Central memory CD4-positive, alpha-beta T cell (primary cell): ENCODE data around the gene CELA2A.
"Not testable (repeated sequence)": the region's sequence is repeated elsewhere in the genome, so short reads cannot be mapped to it uniquely, and the experiment has no call there.

Source experiments
- DNase-seq: peaks from one replicate; pipeline ENCODE4 v3.0.0; 2022

The CELA2A gene

GRCh38 chr1:15469821-15470448 lies 13.4 kb downstream of the CELA2A start:
- not testable (repeated sequence) for DNase-seq

GRCh38 chr1:15471067-15471466 lies 14.5 kb downstream of the CELA2A start:
- DNase-seq, result not testable (repeated sequence)

- not testable (repeated sequence) for DNase-seq
Measured at GRCh38 chr1:15471723-15472122, 15.2 kb downstream of the CELA2A start.

- DNase-seq, result no peak
Measured at GRCh38 chr1:15472587-15472986, 16.1 kb downstream of the CELA2A start.

GRCh38 chr1:15475752-15476314 lies 19.3 kb downstream of the CELA2A start, which contains the start of gene CELA2B:
Gene CELA2B, plus strand, starts transcription at chr1:15476104. Its CDS starts 22 bp downstream, at chr1:15476126.
- DNase-seq, result no peak

- no peak for DNase-seq
Measured at GRCh38 chr1:15476927-15477326, 20.4 kb downstream of the CELA2A start.

GRCh38 chr1:15477646-15478212 lies 21.2 kb downstream of the CELA2A start:
- DNase-seq, result no peak

GRCh38 chr1:15479654-15480347 lies 23.3 kb downstream of the CELA2A start:
- no peak for DNase-seq

GRCh38 chr1:15482455-15482854 lies 25.9 kb downstream of the CELA2A start:
- not testable (repeated sequence) for DNase-seq

GRCh38 chr1:15482983-15483543 lies 26.5 kb downstream of the CELA2A start:
- DNase-seq, result not testable (repeated sequence)

- no peak for DNase-seq
Measured at GRCh38 chr1:15483971-15484370, 27.4 kb downstream of the CELA2A start.

GRCh38 chr1:15484443-15484842 lies 27.9 kb downstream of the CELA2A start:
- DNase-seq, result not testable (repeated sequence)

- DNase-seq, result no peak
Measured at GRCh38 chr1:15485636-15486035, 29.1 kb downstream of the CELA2A start.

GRCh38 chr1:15486844-15487610 lies 30.5 kb downstream of the CELA2A start:
- DNase-seq, result not testable (repeated sequence)

- DNase-seq, result no peak
Measured at GRCh38 chr1:15488371-15488770, 31.8 kb downstream of the CELA2A start.

- DNase-seq, result no peak
Measured at GRCh38 chr1:15489052-15489736, 32.7 kb downstream of the CELA2A start.

- not testable (repeated sequence) for DNase-seq
Measured at GRCh38 chr1:15491010-15491409, 34.5 kb downstream of the CELA2A start.

GRCh38 chr1:15492596-15492995 lies 36.1 kb downstream of the CELA2A start:
- no peak for DNase-seq

- DNase-seq, result no peak
Measured at GRCh38 chr1:15493869-15494390, 37.4 kb downstream of the CELA2A start.

GRCh38 chr1:15500184-15501178 lies 43.9 kb downstream of the CELA2A start:
- no peak for DNase-seq
